ENCODE measurements around the gene SHB.
"Not testable (repeated sequence)": the region's sequence is repeated elsewhere in the genome, so short reads cannot be mapped to it uniquely, and the experiment has no call there.

Gene SHB

DNA sequence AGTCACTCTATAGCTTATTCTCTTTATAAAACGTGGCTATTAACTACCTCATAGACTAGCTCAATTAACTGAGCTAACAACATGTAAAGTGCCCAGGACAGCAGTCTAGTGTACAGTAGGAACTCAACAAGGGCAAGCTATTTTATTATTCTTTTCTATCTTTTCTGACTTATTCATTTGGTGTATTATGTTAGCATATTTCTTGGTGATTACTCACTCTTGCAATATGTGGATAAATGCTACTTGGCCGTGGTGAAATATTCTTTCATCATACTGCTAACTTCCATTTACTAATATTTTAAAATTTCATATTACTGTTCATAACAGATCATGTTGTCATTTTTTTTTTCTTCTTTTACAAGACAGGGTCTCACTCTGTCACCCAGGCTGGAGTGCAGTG, 170.0 kb downstream of the SHB start:
- Histone ChIP-seq H3K36me3 (ENCODE audit: control insufficient read depth, insufficient read depth, low read length) (no peaks in the 10 kb centered on the region), H3K4me3 (ENCODE audit: low read depth, low read length) (no peak overlapping the region), H3K27me3 (ENCODE audit: control insufficient read depth, insufficient read depth, low read length) (no peaks in the 10 kb centered on the region), H3K27ac (no peak overlapping the region), H3K4me2 (ENCODE audit: low read length) (no peak overlapping the region), H2AFZ (no peak overlapping the region), H3K9ac (no peak overlapping the region), H3K79me2 (peaks cover 3% of the 10 kb centered on the region), H3K4me1 (peaks cover 4% of the 10 kb centered on the region), H3K9me3 (ENCODE audit: control insufficient read depth, low read length) (no peaks in the 10 kb centered on the region)
- TF ChIP-seq, protein P1, sequence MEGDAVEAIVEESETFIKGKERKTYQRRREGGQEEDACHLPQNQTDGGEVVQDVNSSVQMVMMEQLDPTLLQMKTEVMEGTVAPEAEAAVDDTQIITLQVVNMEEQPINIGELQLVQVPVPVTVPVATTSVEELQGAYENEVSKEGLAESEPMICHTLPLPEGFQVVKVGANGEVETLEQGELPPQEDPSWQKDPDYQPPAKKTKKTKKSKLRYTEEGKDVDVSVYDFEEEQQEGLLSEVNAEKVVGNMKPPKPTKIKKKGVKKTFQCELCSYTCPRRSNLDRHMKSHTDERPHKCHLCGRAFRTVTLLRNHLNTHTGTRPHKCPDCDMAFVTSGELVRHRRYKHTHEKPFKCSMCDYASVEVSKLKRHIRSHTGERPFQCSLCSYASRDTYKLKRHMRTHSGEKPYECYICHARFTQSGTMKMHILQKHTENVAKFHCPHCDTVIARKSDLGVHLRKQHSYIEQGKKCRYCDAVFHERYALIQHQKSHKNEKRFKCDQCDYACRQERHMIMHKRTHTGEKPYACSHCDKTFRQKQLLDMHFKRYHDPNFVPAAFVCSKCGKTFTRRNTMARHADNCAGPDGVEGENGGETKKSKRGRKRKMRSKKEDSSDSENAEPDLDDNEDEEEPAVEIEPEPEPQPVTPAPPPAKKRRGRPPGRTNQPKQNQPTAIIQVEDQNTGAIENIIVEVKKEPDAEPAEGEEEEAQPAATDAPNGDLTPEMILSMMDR (IDR thresholded peaks at IDR 0.05), result no peak

DNA sequence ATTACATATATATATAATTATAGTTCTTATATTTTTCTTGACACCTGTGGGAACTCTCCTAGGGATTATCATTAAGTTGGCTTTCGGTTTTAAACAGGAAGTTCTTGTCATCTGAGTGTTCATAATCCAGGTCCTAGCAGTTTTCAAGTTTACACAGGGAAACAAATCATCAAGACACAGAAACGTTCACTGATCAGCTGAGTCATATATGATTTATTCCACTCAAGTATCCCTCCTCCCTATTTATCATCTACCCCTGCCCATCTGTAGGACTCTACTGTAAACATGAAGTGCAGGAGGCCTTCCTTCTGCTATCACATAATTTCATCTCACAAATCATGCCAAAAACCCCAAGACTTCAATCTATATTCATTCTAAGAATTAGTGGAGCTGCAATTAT, 171.4 kb downstream of the SHB start:
- Histone ChIP-seq H3K9me3 (ENCODE audit: control insufficient read depth, low read length) (no peaks in the 10 kb centered on the region), H3K4me1 (peaks cover under 1% of the 10 kb centered on the region), H3K9ac (no peak overlapping the region), H3K4me3 (ENCODE audit: low read depth, low read length) (no peak overlapping the region), H3K36me3 (ENCODE audit: control insufficient read depth, insufficient read depth, low read length) (no peaks in the 10 kb centered on the region), H3K4me2 (ENCODE audit: low read length) (no peak overlapping the region), H3K27ac (no peak overlapping the region), H3K27me3 (ENCODE audit: control insufficient read depth, insufficient read depth, low read length) (no peaks in the 10 kb centered on the region), H3K79me2 (peaks cover 3% of the 10 kb centered on the region), H2AFZ (no peak overlapping the region)
- TF ChIP-seq, protein P1 (IDR thresholded peaks at IDR 0.05), result no peak

DNA sequence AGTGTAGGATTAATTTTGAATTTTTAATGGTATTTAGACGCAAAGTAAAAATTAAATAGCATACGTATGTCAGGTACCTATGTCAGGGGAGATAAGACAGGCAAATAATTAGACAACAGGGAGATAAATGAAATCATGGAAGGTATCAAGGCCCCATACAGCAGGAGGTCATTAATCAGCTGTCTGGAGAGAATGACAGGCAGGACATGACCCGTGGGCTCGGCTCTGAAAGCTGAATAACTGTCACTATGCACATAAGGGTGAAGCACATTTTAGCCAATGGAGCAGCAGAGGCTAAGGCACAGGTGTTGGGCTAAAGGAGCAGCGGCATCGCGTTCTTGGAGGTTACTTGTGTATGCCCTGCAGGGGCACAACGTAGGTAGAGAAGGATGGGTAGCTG, 177.0 kb downstream of the SHB start:
- Histone ChIP-seq H3K36me3 (ENCODE audit: control insufficient read depth, insufficient read depth, low read length) (no peaks in the 10 kb centered on the region), H3K4me3 (ENCODE audit: low read depth, low read length) (no peak overlapping the region)

GRCh38 chr9:37891042-37891441, 178.0 kb downstream of the SHB start:
- H2AFZ ChIP-seq; H3K79me2 ChIP-seq; H3K4me3 ChIP-seq (ENCODE audit: low read depth, low read length); H3K4me2 ChIP-seq (ENCODE audit: low read length); H3K27ac ChIP-seq; H3K9me3 ChIP-seq (ENCODE audit: control insufficient read depth, low read length); H3K36me3 ChIP-seq (ENCODE audit: control insufficient read depth, insufficient read depth, low read length); H3K4me1 ChIP-seq; H3K27me3 ChIP-seq (ENCODE audit: control insufficient read depth, insufficient read depth, low read length); H3K9ac ChIP-seq: not testable (repeated sequence)

More for the DNA sequence above, 177.0 kb downstream of the SHB start:
- TF ChIP-seq, protein P1 (IDR thresholded peaks at IDR 0.05), result no peak
- Histone ChIP-seq H2AFZ (no peak overlapping the region), H3K9ac (no peak overlapping the region), H3K27ac (no peak overlapping the region), H3K4me1 (no peaks in the 10 kb centered on the region), H3K27me3 (ENCODE audit: control insufficient read depth, insufficient read depth, low read length) (no peaks in the 10 kb centered on the region), H3K9me3 (ENCODE audit: control insufficient read depth, low read length) (no peaks in the 10 kb centered on the region), H3K79me2 (no peaks in the 10 kb centered on the region), H3K4me2 (ENCODE audit: low read length) (no peak overlapping the region)

DNA sequence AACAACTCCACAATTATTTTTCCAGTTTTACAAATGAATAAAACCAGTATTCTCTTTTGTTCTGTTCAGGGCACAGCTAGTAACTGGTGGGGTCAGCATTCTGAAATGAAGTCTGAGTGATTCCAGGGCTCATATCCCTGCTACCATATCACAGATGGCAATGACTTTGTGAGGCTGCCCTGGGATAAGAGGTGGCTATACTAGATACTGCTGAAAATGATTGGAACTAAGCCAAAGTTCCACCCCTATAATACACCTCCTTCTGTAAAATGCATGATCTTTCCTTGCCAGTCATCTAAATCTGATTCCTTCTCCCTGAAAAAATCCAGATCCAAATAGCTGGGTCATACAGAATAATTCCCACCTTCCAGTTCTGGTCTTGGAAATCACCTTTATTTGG, 179.5 kb downstream of the SHB start:
- Histone ChIP-seq H3K4me2 (ENCODE audit: low read length) (no peak overlapping the region), H3K9ac (no peak overlapping the region), H3K4me1 (no peaks in the 10 kb centered on the region)

GRCh38 chr9:37887977-37888583, 180.9 kb downstream of the SHB start:
- not testable (repeated sequence) for H3K36me3 ChIP-seq (ENCODE audit: control insufficient read depth, insufficient read depth, low read length); H3K79me2 ChIP-seq; H3K9me3 ChIP-seq (ENCODE audit: control insufficient read depth, low read length)

More for the DNA sequence above, 179.5 kb downstream of the SHB start:
- Histone ChIP-seq H3K79me2 (no peaks in the 10 kb centered on the region), H2AFZ (no peak overlapping the region), H3K27ac (no peak overlapping the region), H3K36me3 (ENCODE audit: control insufficient read depth, insufficient read depth, low read length) (no peaks in the 10 kb centered on the region), H3K4me3 (ENCODE audit: low read depth, low read length) (no peak overlapping the region), H3K9me3 (ENCODE audit: control insufficient read depth, low read length) (no peaks in the 10 kb centered on the region), H3K27me3 (ENCODE audit: control insufficient read depth, insufficient read depth, low read length) (no peaks in the 10 kb centered on the region)
- TF ChIP-seq, protein P1 (IDR thresholded peaks at IDR 0.05), result no peak

More at GRCh38 chr9:37887977-37888583, 180.9 kb downstream of the SHB start:
- H3K4me3 ChIP-seq (ENCODE audit: low read depth, low read length); H2AFZ ChIP-seq; H3K4me2 ChIP-seq (ENCODE audit: low read length); H3K27ac ChIP-seq; H3K9ac ChIP-seq; H3K4me1 ChIP-seq; H3K27me3 ChIP-seq (ENCODE audit: control insufficient read depth, insufficient read depth, low read length): not testable (repeated sequence)

Data from parathyroid adenoma (tissue), 2 donors.